GM18502 (cell line): ENCODE results near the gene PDHA1.

ENCODE experiments used
- ATAC-seq: cut with Tn5 transposase; IDR thresholded peaks from one replicate; pipeline ENCODE4 v1.9.1; 2021; ENCODE audit warnings: mild to moderate bottlenecking; ENCODE audit not compliant: unreplicated experiment, poor library complexity

The PDHA1 gene

GRCh38 chrX:19343535-19344408 is at the start of gene PDHA1:
Gene PDHA1, plus strand, starts transcription at chrX:19343927. Its CDS starts 111 bp downstream, at chrX:19344038.
- peak; percentile 98 for ATAC-seq

DNA sequence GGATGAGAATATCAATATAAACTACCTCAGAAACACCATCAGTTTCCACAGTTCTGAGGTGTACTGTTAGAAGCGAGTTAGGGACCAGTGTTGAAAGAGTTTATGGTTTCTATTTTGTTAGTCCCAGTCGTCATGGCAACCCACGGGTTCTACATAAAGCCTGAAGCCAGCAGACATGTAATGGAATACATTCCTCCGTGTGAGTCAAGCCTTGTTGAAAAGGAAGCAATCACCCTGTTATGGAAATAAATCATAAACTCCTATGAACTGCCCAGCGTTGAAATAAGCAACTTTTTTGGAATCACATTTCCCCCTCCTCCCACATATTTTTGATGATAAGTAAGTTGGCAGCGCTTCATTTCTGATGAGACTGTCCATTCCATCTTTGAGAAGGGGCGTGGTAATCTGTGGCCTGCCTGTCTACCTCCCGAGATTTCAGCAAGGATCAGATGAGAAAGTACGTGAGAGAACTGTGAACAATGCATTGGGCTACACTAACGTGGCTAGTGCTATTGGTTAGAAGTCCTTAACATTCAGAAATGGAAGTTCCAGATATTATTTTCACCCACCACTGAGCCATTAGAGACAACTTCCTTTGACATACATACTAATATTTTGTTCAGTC is 40.4 kb upstream of the PDHA1 start:
- no peak for ATAC-seq

DNA sequence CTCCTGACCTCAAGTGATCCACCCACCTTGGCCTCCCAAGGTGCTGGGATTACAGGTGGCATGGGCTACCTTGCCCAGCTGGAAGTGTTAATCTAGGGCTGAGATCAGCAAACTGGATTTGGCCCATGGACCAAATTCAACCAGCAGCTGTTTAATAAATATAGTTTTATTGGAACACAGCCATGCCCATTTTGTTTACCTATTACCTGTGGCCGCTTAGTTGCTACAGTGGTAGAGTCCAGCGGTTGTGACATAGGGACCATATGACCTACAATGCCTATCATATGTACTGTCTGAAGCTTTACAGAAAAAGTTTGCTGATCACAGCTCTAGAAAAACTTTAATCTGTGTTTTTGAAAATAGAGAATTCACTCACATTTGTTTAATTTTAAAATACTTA is 17.2 kb upstream of the PDHA1 start:
- ATAC-seq: no peak

- no peak for ATAC-seq
These were observed 11.9 kb upstream of the PDHA1 start for GRCh38 chrX:19331831-19332230.

GRCh38 chrX:19332983-19333382 is 10.7 kb upstream of the PDHA1 start:
- no peak for ATAC-seq

GRCh38 chrX:19334945-19335626 is 8.6 kb upstream of the PDHA1 start:
- ATAC-seq: peak; percentile 46

- no peak for ATAC-seq
These were observed 1.3 kb upstream of the PDHA1 start for GRCh38 chrX:19342331-19342906.

DNA sequence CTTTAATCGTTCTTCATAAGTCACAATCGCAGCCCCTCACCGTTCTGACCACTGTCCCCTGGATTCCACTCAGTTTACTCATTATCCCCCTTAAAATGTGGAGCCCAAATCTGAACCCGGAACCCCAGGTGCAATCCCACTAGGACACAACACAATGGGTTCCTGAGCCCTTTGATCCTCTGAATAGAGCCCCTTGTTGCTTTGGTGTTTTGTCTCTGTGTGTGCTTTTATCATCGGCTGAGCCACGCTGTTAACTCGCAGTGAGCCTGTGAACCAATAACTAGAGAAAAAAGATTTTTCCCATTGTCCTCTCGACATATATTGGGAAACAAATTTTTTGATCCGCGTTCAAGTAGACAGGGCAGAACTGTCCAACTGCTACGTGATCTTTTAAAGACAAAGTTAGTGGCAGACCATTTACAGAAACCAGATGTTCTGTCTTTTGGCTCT is 617 bp upstream of the PDHA1 start:
- ATAC-seq: no peak

DNA sequence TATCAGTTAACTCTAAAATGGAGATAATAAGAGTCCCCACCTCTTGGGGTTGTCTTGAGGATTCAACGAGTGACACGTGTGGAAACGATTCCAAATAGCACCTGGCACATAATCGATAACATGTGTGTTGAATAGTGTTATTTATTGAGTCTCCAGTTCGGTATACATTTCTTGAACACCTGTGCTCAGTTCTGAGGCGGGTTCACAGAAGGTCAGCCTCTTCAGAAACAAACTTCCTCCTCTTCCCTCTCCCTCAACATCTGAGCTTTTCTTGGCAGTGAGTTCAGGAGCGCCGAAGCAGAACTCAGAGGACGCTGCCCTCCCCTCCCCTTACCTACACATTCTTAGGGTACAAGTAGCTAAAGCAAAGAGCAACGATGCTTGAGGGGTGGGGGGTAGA is 934 bp downstream of the PDHA1 start:
- no peak for ATAC-seq

DNA sequence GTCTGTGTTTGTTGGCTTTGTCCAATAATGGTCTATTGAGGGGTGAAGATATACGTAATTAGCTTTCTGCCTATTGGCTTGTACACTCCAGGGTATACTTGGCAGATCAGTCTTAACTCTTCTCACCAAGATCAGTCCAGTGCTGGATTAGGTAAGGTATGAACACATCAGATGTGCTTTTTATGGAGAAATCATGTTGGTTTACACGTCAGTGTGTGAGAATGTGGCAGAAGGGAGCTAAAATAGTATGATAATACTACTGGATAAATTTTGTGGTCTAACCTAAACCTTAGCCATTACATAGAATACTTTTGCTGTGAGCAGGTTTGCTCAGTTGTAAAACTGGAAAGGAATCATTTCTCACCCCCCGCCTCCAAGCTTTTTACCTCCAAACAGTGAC is 4.2 kb downstream of the PDHA1 start:
- ATAC-seq: no peak

GRCh38 chrX:19349264-19349663 is 5.5 kb downstream of the PDHA1 start:
- no peak for ATAC-seq

DNA sequence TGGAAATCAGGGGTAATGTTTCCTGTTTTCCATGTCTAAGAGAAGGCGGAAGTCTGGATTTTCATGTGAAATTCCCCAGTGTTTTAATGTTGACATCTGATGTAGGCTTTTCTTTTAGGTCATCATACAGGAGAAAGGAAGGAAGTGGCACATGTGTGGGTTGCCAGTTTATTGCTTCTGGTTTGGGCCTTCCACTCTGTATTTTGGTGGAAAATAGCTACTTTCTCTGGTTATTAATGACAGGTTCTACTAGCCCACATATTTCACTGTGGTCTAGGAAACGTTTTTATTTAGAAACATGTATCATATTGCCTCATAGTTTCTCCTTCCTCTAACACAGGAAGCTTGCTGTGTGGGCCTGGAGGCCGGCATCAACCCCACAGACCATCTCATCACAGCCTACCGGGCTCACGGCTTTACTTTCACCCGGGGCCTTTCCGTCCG is 7.2 kb downstream of the PDHA1 start:
- peak; percentile 86 for ATAC-seq

DNA sequence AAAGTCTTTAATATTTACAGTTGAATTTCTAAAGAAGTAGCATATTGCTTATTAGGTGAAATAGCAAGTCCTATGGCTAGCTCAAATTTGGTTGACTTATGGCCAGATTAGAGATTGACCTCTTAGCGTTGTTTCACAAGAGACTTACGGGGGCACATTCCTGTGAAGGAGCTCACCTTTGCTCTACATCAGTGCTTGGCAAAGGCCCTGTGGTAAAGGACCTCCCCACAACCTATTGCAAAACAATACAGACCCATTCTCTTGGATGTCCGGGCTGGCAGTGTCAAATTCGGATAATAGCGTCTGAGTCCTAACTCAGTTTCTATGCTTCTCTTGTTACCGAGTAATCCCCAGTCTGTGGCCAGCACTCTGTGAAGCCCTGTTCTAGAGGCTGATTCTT is 10.9 kb downstream of the PDHA1 start:
- no peak for ATAC-seq

- no peak for ATAC-seq
These were observed 14.8 kb downstream of the PDHA1 start for GRCh38 chrX:19358521-19358920.

DNA sequence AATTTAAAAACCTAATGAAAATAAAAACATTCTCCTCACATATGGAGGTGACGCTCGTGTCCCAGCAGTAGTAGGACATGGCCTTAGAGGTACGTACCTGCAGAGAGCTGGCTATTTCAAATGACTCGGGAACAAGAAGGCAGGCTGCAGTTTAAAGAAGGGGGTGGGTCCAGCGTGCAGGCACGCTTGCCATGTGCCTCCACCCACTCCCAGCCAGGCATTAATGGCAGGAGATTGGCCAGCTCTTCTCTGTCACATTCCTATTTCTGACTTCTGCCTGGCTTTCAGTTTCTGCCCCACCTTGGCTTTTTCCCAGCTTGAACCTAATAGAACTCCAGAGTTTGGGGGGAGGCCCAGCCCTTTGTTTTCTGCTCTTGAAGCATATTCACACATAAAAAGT is 17.2 kb downstream of the PDHA1 start:
- ATAC-seq: no peak

GRCh38 chrX:19361701-19362100 is 18.0 kb downstream of the PDHA1 start:
- no peak for ATAC-seq

GRCh38 chrX:19368576-19368975 is 24.8 kb downstream of the PDHA1 start:
- ATAC-seq: no peak

- no peak for ATAC-seq
These were observed 26.3 kb downstream of the PDHA1 start for GRCh38 chrX:19370061-19370460.

DNA sequence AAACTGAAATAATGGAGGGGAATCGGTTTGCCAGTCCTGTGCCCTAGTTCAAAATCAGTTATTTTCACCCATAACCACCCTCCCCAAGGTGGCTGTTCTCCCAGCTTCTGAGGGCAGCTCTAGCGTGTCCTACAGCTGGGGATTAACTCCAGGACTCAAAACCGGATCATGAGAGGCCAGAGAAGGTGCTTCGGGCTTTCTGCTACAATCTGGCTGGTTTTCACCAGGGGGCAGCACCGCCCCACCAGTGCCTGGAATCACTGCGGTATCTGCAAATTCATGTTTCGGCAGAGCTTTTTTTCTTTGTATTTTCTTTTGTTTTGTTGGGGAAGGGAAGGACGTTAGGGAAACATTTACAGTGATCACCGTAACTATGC is 28.4 kb downstream of the PDHA1 start:
- ATAC-seq: peak; percentile 83

GRCh38 chrX:19372547-19373331 is 29.0 kb downstream of the PDHA1 start:
- ATAC-seq: peak; percentile 32
